Stimulated activated CD4-positive, alpha-beta T cell treated with anti-CD3 and anti-CD28 coated beads, Interleukin-4, amount 100 ng/mL, for 4 hours (primary cell): Measurements from ENCODE around the gene NOL6.
A peak's percentile ranks its signal among the peaks of the same experiment; 100 is the strongest.
"Not testable (repeated sequence)": the region's sequence is repeated elsewhere in the genome, so short reads cannot be mapped to it uniquely, and the experiment has no call there.

ENCODE experiments used
- DNase-seq, 2 experiments: peaks; one replicate each; pipeline ENCODE4 v3.0.0-alpha.2; 2020

Gene NOL6

DNA sequence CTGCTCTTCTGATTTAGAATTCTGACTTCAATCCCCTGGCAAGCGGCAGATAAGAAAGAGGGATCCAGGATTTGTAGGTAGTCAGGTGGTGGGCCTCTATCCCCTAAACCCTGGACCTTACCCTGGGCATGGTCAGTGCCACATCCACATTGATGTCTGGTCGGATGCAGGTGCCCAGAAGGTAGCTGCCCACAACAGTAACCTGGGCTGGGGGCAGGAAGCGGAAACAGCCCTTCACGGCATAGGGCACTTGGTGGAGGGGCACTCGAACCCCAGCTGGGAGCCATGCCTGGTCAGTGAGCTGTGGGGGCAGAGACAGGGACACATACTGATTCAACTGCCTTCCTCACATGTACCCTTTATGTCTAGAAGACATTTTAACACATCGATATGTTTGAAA, 3.8 kb downstream of the NOL6 start:
- no peak for DNase-seq

GRCh38 chr9:33468797-33469621, 4.7 kb downstream of the NOL6 start:
- no peak for DNase-seq

GRCh38 chr9:33468215-33468730, 5.5 kb downstream of the NOL6 start:
- no peak for DNase-seq

DNA sequence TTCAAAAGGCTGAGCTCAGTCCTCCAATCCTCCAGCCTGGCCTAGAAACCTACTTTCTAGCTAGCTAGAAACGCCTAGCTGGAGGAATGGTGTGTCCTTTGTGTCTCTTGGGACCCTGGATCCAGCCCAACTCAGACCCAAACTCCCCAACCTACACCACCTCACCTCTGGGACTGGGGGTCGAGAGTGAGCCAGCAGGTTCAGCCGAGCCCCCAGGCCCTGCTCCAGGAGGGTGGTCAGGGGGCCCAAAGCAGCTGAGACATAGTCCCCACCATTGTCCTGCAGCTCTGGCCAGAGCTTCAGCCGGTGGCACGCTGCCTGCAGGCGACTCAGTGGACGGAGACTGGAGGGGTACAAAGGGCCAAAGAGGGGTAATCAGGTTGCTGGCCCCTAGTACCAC, 6.2 kb downstream of the NOL6 start:
- DNase-seq: no peak

DNA sequence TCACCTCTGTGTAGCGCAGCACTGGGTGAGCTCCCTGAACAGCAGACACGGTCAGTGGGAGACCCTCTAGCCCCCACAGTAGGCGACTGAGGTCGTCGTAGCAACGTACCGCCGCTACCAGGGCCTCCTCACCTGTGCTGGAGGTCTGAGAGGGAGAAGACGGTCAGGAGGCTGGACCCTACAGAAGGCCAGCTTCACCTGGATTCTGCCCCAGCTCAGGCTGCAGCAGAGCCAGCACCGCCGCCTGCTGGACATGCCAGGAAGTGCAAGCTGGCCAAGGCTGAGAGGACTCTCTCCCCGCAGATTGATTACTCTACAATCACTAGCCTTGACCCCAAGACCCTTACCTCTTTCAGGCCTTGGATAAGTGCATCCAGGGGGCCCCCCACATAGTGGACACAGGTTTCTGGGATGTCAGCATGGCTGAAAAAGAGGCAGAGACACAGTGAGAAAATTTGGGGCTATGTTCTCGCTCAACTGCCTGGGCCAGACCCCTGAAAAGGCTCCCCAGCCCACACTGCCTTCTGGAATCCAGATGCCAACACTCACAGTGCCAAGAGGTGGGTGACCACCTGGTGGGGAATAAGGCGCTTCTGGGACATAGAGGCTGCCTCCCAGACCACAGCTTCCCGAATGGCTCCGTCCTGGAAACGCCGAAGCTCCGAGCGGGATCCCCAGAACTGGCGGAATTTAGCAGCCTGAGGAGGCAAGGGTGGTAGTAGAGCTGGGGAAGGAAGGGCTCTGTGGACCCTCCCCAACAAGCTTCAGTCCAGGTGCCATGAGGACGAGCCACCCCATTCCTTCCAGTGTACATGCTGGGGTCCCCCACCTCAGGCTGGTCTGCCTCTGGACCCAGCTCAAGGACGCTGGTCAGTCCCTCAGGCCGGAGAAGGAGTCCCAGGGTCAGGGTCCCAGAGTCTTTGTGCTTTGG, 6.9 kb downstream of the NOL6 start:
- peak; percentile 52 to 68 for DNase-seq

GRCh38 chr9:33465596-33466564, 7.8 kb downstream of the NOL6 start:
- no peak for DNase-seq

- no peak for DNase-seq
Measured at GRCh38 chr9:33465096-33465495, 8.6 kb downstream of the NOL6 start.

GRCh38 chr9:33464045-33464636, 9.6 kb downstream of the NOL6 start:
- DNase-seq: no peak

DNA sequence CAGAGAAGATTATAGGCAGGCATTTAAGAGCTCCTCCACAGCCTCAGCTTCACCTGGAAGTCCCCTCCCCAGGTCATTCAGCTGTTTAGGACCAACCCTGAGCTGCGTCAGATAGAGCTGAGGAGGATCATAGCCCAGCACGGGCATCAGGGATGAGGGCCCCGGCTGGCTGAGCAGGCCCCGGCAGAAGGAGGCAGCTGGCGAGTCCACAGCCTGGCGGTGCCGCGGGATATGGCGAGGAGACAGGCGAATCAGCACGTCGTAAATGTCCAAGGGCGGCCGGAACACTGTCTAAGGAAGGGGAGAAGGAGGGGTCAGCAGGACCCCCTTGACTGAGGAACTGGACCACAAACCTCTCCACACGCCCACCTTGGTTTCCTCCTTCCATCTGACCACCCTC, 10.6 kb downstream of the NOL6 start:
- DNase-seq: no peak

- no peak for DNase-seq
Measured at GRCh38 chr9:33461492-33461891, 12.2 kb downstream of the NOL6 start.

DNA sequence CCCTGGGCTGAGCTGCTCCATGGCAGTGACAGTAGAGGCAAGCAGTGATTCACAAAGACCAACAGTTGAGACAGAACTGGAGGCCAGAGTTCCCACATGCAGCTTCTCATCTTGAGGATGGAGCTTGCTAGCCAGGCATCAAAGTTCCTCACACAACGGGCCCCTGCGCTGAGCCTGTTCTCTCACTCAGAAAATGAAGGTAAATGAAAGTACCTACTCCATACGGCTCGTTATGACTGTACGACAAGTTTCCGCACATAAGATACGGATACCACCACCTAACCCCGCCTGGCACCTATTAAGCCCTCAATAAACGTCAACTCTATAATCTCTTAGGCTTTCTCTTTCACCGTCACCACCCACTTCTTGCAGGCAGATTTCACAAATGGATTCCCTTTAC, 12.9 kb downstream of the NOL6 start:
- no peak for DNase-seq

- DNase-seq: no peak
Measured at GRCh38 chr9:33459115-33459514, 14.6 kb downstream of the NOL6 start.

GRCh38 chr9:33458444-33458843, 15.3 kb downstream of the NOL6 start:
- DNase-seq: peak; percentile 52 to 84

DNA sequence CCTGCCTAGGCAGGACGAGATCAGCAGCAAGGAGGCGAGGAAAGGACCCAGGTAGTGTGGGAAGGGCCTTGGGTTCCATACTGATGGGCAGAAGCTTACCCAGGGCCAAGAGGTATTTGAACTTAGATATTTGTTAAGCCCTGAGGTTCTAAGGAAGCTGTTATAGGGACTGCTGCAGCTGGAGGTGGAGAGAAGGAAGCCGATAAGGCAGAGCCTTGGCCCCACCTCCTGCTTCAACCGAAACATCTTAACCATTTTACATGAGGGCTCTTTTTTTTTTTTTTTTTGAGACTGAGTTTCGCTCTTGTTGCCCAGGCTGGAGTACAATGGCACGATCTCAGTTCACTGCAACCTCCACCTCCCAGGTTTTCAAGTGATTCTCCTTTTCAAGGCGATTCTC, 17.8 kb downstream of the NOL6 start:
- peak in 1 of 2 experiments; percentile 22 for DNase-seq

DNA sequence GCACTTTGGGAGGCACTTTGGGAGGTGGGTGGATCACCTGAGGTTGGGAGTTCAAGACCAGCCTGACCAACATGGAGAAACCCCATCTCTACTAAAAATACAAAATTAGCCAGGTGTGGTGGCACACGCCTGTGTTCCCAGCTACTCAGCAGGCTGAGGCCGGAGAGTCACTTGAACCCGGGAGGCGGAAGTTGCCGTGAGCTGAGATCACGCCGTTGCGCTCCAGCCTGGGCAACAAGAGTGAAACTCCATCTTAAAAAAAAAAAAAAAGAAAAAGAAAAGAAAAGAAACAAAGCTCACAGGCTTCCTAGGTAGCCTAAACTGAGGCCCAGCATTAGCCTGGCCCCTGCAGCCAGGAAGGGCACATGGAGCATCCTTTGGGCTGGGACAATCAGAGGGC, 18.3 kb downstream of the NOL6 start:
- DNase-seq: not testable (repeated sequence)

- DNase-seq: not testable (repeated sequence)
Measured at GRCh38 chr9:33454661-33455026, 19.1 kb downstream of the NOL6 start.

GRCh38 chr9:33453999-33454660, 19.6 kb downstream of the NOL6 start:
- no peak for DNase-seq

- DNase-seq: no peak
Measured at GRCh38 chr9:33453286-33453860, 20.4 kb downstream of the NOL6 start.

DNA sequence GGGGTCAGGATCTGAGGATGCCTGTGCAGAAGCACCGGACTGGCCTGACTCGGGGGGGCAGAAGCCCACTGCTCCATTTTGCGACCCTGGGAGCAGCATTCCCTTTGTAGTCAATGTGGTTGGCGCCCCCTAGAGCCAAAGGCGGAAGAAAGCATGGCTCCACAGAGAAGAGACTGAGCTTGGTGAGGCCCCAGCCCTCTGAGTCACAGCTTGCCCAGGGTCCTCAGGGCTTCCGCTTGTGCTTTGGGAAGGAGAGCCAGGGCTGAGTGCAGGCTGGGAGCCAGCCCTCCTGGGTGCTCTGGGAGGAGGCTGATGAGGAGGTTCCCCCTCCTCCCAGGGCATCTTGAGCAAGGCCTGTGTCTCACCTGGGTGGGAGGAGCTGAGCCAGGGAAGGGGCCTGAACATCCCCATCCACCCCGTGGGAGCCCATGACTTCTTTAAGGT, 20.9 kb downstream of the NOL6 start:
- peak; percentile 50 to 54 for DNase-seq

- DNase-seq: no peak
Measured at GRCh38 chr9:33450621-33451146, 23.0 kb downstream of the NOL6 start.

DNA sequence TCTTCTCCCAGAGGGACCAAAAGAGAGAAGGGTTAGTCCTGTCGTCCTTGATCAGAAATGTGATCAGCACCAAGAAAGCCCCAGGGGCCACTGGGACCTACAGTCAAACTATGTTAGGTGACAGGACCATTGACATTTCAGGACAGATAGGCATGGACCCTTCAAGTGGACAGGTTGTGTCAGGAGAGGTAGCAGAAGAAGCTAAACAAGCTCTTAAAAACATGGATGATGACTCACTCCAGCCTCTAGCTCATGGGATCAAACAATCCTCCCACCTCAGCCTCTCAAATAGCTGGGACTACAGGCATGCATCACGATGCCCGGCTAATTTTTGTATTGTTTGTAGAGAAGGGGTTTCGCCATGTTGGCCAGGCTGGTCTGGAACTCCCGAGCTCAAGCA, 24.0 kb downstream of the NOL6 start:
- no peak for DNase-seq
